CD4-positive, alpha-beta T cell treated with Interleukin-15 for 4 hours (primary cell): ENCODE measurements around the gene PLEKHJ1.

Experiments used
- DNase-seq: peaks from one replicate; pipeline ENCODE4 v3.0.0-alpha.2; 2020; ENCODE audit warnings: low spot score

PLEKHJ1 gene

GRCh38 chr19:2249010-2249866 lies 13.1 kb upstream of the PLEKHJ1 start, which contains the start of gene AMH:
AMH (plus strand) TSS chr19:2249323; CDS start chr19:2249333, 10 bp downstream.
- DNase-seq: no peak

- DNase-seq: no peak
Observed at GRCh38 chr19:2248136-2249009, 12.2 kb upstream of the PLEKHJ1 start.

- DNase-seq: no peak
Observed at GRCh38 chr19:2247433-2248101, 11.4 kb upstream of the PLEKHJ1 start.

- DNase-seq: no peak
Observed at GRCh38 chr19:2246801-2247361, 10.8 kb upstream of the PLEKHJ1 start.

GRCh38 chr19:2246014-2246620 lies 10.0 kb upstream of the PLEKHJ1 start:
- no peak for DNase-seq

- no peak for DNase-seq
Observed at GRCh38 chr19:2245273-2245672, 9.1 kb upstream of the PLEKHJ1 start.

GRCh38 chr19:2244486-2244885 lies 8.4 kb upstream of the PLEKHJ1 start:
- DNase-seq: no peak

- no peak for DNase-seq
Observed at GRCh38 chr19:2244125-2244411, 7.9 kb upstream of the PLEKHJ1 start.

GRCh38 chr19:2243274-2244124 lies 7.4 kb upstream of the PLEKHJ1 start:
- DNase-seq: no peak

GRCh38 chr19:2242816-2243215 lies 6.7 kb upstream of the PLEKHJ1 start:
- DNase-seq: no peak

- no peak for DNase-seq
Observed at GRCh38 chr19:2242092-2242537, 6.0 kb upstream of the PLEKHJ1 start.

- no peak for DNase-seq
Observed at GRCh38 chr19:2240881-2241760, 5.0 kb upstream of the PLEKHJ1 start.

- peak; percentile 54 for DNase-seq
Observed at GRCh38 chr19:2239771-2240770, 3.9 kb upstream of the PLEKHJ1 start.

- DNase-seq: no peak
Observed at GRCh38 chr19:2239173-2239572, 3.0 kb upstream of the PLEKHJ1 start.

GRCh38 chr19:2237869-2238153 lies 1.7 kb upstream of the PLEKHJ1 start:
- no peak for DNase-seq

- DNase-seq: no peak
Observed at GRCh38 chr19:2237051-2237868, 1.1 kb upstream of the PLEKHJ1 start.

GRCh38 chr19:2236064-2236313 lies 140 bp downstream of the PLEKHJ1 start:
- no peak for DNase-seq

- no peak for DNase-seq
Observed at GRCh38 chr19:2235381-2236063, 607 bp downstream of the PLEKHJ1 start.
